H1 (cell line): ENCODE measurements around the gene FXN. TPM values are rescaled to one million over a fixed set of nuclear protein-coding genes. Genes with fewer than 3 reads are reported as not detected.

Source experiments
- CTCF ChIA-PET: fragments of 300-600 bp; sonication (Branson Sonifier 250); formaldehyde crosslinking; loops from one replicate; lab custom pipeline; 2021; ENCODE audit not compliant: partially characterized antibody; lab: Charles Lee
- POLR2A ChIA-PET: fragments of 300-600 bp; sonication (Branson Sonifier 250); formaldehyde crosslinking; loops from one replicate; lab custom pipeline; 2021; ENCODE audit warnings: inconsistent platforms; ENCODE audit not compliant: partially characterized antibody; lab: Charles Lee
- DNase-seq, 2 experiments: peaks; one replicate each; pipeline versions ENCODE4 v3.0.0 to v3.0.0-alpha.2; 2010 to 2022; ENCODE audit warnings: low spot score in 2 of 2, low read depth in 1 of 2, mixed read lengths in 1 of 2
- FAIRE-seq: peaks from 2 replicates; lab custom pipeline; 2011; peaks lifted over from hg19 to GRCh38; lab: Jason Lieb, UNC
- H2AFZ ChIP-seq: 2 replicates; pipeline ENCODE4 v1.8.1; 2012; ENCODE audit warnings: low read length, inconsistent platforms
- H2AK5ac ChIP-seq: 2 replicates; pipeline ENCODE4 v1.6.1; 2013; ENCODE audit warnings: low read depth, low read length
- H2BK120ac ChIP-seq: replicated peaks from 2 replicates; pipeline ENCODE3; 2013; ENCODE audit warnings: low read depth, low read length, inconsistent platforms
- H2BK12ac ChIP-seq: 2 replicates; pipeline ENCODE4 v1.6.1; 2013; ENCODE audit warnings: low read depth, low read length
- H2BK15ac ChIP-seq: 2 replicates; pipeline ENCODE4 v1.6.1; 2013; ENCODE audit warnings: low read length
- H2BK20ac ChIP-seq: 2 replicates; pipeline ENCODE4 v1.6.1; 2013; ENCODE audit warnings: low read length
- H2BK5ac ChIP-seq: 2 replicates; pipeline ENCODE4 v1.6.1; 2013; ENCODE audit warnings: low read depth, low read length
- H3K14ac ChIP-seq: 2 replicates; pipeline ENCODE4 v1.6.1; 2013; ENCODE audit warnings: inconsistent platforms; ENCODE audit not compliant: insufficient read length
- H3K18ac ChIP-seq: 2 replicates; pipeline ENCODE4 v1.6.1; 2013; ENCODE audit warnings: low read length; ENCODE audit errors: extremely low read depth
- H3K23ac ChIP-seq: 2 replicates; pipeline ENCODE4 v1.6.1; 2013; ENCODE audit warnings: inconsistent platforms; ENCODE audit not compliant: insufficient read length
- H3K23me2 ChIP-seq: 2 replicates; pipeline ENCODE4 v1.6.1; 2013; ENCODE audit warnings: low read depth, low read length
- H3K27ac ChIP-seq: 2 replicates; pipeline ENCODE4 v1.6.1; 2011; ENCODE audit warnings: low read depth, low read length, inconsistent platforms
- H3K27me3 ChIP-seq, 4 experiments: replicated peaks in 1 of 4; 1 replicate in 1 of 4; 2 replicates in 3 of 4; pipeline versions ENCODE4 v1.6.1 to v1.8.1; 2011 to 2013; ENCODE audit warnings: low read length in 3 of 4, mild to moderate bottlenecking in 3 of 4, inconsistent platforms in 2 of 4, mixed read lengths in 2 of 4, moderate library complexity in 1 of 4; ENCODE audit not compliant: control insufficient read depth in 3 of 4, insufficient read depth in 3 of 4; ENCODE audit errors: extremely low read depth in 1 of 4
- H3K36me3 ChIP-seq, 4 experiments: 2 replicates each; pipeline versions ENCODE4 v1.6.1 to v1.8.1; 2011 to 2013; ENCODE audit warnings: mild to moderate bottlenecking in 4 of 4, low read length in 3 of 4, moderate library complexity in 2 of 4, control low read depth in 1 of 4, inconsistent platforms in 1 of 4; ENCODE audit not compliant: insufficient read depth in 4 of 4, control insufficient read depth in 2 of 4
- H3K4ac ChIP-seq: replicated peaks from 2 replicates; pipeline ENCODE3; 2013; ENCODE audit warnings: low read length, low read depth, mixed read lengths, inconsistent platforms; ENCODE audit not compliant: insufficient read length
- H3K4me1 ChIP-seq, 4 experiments: replicated peaks in 1 of 4; 1 replicate in 1 of 4; 2 replicates in 3 of 4; pipeline versions ENCODE4 v1.6.1 to v1.8.1; 2011 to 2013; ENCODE audit warnings: low read length in 3 of 4, inconsistent platforms in 2 of 4, mixed read lengths in 1 of 4; ENCODE audit not compliant: insufficient read depth in 4 of 4, control insufficient read depth in 3 of 4
- H3K4me2 ChIP-seq, 2 experiments: 2 replicates each; pipeline versions ENCODE4 v1.6.1 to v1.8.1; 2011 to 2013; ENCODE audit warnings: low read depth in 2 of 2, low read length in 2 of 2, control low read depth in 1 of 2, inconsistent platforms in 1 of 2, mild to moderate bottlenecking in 1 of 2; ENCODE audit not compliant: insufficient read depth in 1 of 2
- H3K4me3 ChIP-seq, 4 experiments: fragments of 200-600, 300-600 bp in 1 of 4; sonication (generic), shearing (Covaris generic), sonication (Bioruptor Twin) in 1 of 4; 2 replicates each; pipeline versions ENCODE4 v1.5.1 to v1.8.1; 2011 to 2016; ENCODE audit warnings: low read length in 4 of 4, low read depth in 3 of 4, control low read depth in 2 of 4, inconsistent platforms in 2 of 4, mild to moderate bottlenecking in 2 of 4, mixed read lengths in 1 of 4, moderate library complexity in 1 of 4; ENCODE audit not compliant: insufficient read depth in 2 of 4; ENCODE audit errors: extremely low read depth in 1 of 4
- H3K56ac ChIP-seq: replicated peaks from 2 replicates; pipeline ENCODE3; 2013; ENCODE audit warnings: low read depth, mild to moderate bottlenecking, mixed read lengths, low read length, inconsistent platforms; ENCODE audit not compliant: insufficient read length
- H3K79me1 ChIP-seq: 2 replicates; pipeline ENCODE4 v1.6.1; 2013; ENCODE audit warnings: low read depth, low read length, control low read depth
- H3K79me2 ChIP-seq, 2 experiments: 2 replicates each; pipeline versions ENCODE4 v1.6.1 to v1.8.1; 2012 to 2013; ENCODE audit warnings: low read length in 2 of 2, mild to moderate bottlenecking in 2 of 2, inconsistent platforms in 1 of 2; ENCODE audit not compliant: insufficient read depth in 2 of 2, control insufficient read depth in 1 of 2
- H3K9ac ChIP-seq, 4 experiments: replicated peaks in 1 of 4; 1 replicate in 1 of 4; 2 replicates in 3 of 4; pipeline versions ENCODE4 v1.6.1 to v1.8.1; 2011 to 2013; ENCODE audit warnings: low read depth in 3 of 4, low read length in 3 of 4, control low read depth in 2 of 4, mild to moderate bottlenecking in 2 of 4, moderate library complexity in 2 of 4, inconsistent platforms in 1 of 4; ENCODE audit errors: extremely low read depth in 1 of 4
- H3K9me3 ChIP-seq, 2 experiments: 2 replicates each; pipeline versions ENCODE4 v1.6.1 to v1.8.1; 2012 to 2013; ENCODE audit warnings: mild to moderate bottlenecking in 2 of 2, moderate library complexity in 2 of 2, control low read depth in 1 of 2, inconsistent platforms in 1 of 2, low read depth in 1 of 2, low read length in 1 of 2, mixed read lengths in 1 of 2; ENCODE audit not compliant: insufficient read depth in 2 of 2
- H4K20me1 ChIP-seq, 2 experiments: replicated peaks in 1 of 2; 2 replicates each; pipeline versions ENCODE3 to v1.8.1; 2011 to 2013; ENCODE audit warnings: inconsistent platforms in 2 of 2, low read length in 2 of 2, mild to moderate bottlenecking in 1 of 2; ENCODE audit not compliant: insufficient read depth in 2 of 2, control insufficient read depth in 1 of 2
- H4K5ac ChIP-seq: 2 replicates; pipeline ENCODE4 v1.6.1; 2013; ENCODE audit warnings: low read length, low read depth, mixed read lengths, inconsistent platforms; ENCODE audit not compliant: insufficient read length
- H4K8ac ChIP-seq: 2 replicates; pipeline ENCODE4 v1.8.0; 2013; ENCODE audit warnings: mild to moderate bottlenecking, moderate library complexity, low read length, inconsistent platforms; ENCODE audit not compliant: insufficient read depth; ENCODE audit errors: extremely low read depth
- H4K91ac ChIP-seq: replicated peaks from 2 replicates; pipeline ENCODE3; 2013; ENCODE audit warnings: low read length, mixed read lengths, inconsistent platforms; ENCODE audit not compliant: insufficient read length
- ASH2L ChIP-seq: fragments of 200-600, 300-600 bp; sonication (generic); IDR thresholded peaks from one replicate; pipeline ENCODE4 v1.7.1; 2017; ENCODE audit warnings: low read length
- BCL11A ChIP-seq, 2 experiments: IDR thresholded peaks; one replicate each; pipeline ENCODE4 v1.6.1; 2011; ENCODE audit warnings: low read depth in 2 of 2, low read length in 2 of 2, mild to moderate bottlenecking in 2 of 2
- BRCA1 ChIP-seq: IDR thresholded peaks from 2 replicates; pipeline ENCODE4 v1.6.1; 2012; ENCODE audit warnings: low read depth, low read length, improper control_type of control experiment
- CREB1 ChIP-seq: IDR thresholded peaks from 2 replicates; pipeline ENCODE4 v1.6.1; 2012; ENCODE audit warnings: inconsistent platforms
- CTCF ChIP-seq, 3 experiments: IDR thresholded peaks; 1 replicate in 2 of 3; 2 replicates in 1 of 3; pipeline versions ENCODE4 v1.5.1 to v1.6.1; 2011; ENCODE audit warnings: low read length in 3 of 3, mild to moderate bottlenecking in 3 of 3, inconsistent platforms in 2 of 3, low read depth in 1 of 3, moderate library complexity in 1 of 3; ENCODE audit not compliant: insufficient read depth in 1 of 3; ENCODE audit errors: control extremely low read depth in 1 of 3
- EZH2 ChIP-seq: fragments of 200-600 bp; sonication (generic); IDR thresholded peaks from 2 replicates; pipeline ENCODE4 v1.7.1; 2012; ENCODE audit warnings: low read depth, mild to moderate bottlenecking, moderate library complexity, low read length, inconsistent platforms; ENCODE audit not compliant: severe bottlenecking
- GTF2F1 ChIP-seq: IDR thresholded peaks from 2 replicates; pipeline ENCODE4 v1.6.1; 2012; ENCODE audit warnings: low read depth, low read length, improper control_type of control experiment, borderline replicate concordance
- POU5F1 ChIP-seq: IDR thresholded peaks from 2 replicates; pipeline ENCODE4 v1.6.1; 2011; ENCODE audit warnings: low read depth, mild to moderate bottlenecking, low read length, moderate library complexity
- TAF1 ChIP-seq: IDR thresholded peaks from 2 replicates; pipeline ENCODE4 v1.6.1; 2011; ENCODE audit warnings: mild to moderate bottlenecking, low read depth, low read length
- TAF7 ChIP-seq: optimal IDR thresholded peaks from 2 replicates; pipeline ENCODE3; 2011; ENCODE audit warnings: low read depth, mild to moderate bottlenecking, inconsistent platforms, low read length, moderate library complexity, borderline replicate concordance
- ZNF274 ChIP-seq: IDR thresholded peaks from 2 replicates; pipeline ENCODE4 v1.7.0; 2012; ENCODE audit warnings: low read length, borderline replicate concordance; ENCODE audit errors: extremely low read depth
- WGBS, 2 experiments: shearing (Covaris generic) in 1 of 2; methylation state at CpG; one replicate each; pipeline versions ENCODE4 v1.1.6 to v1.1.7; 2013 to 2015; ENCODE audit warnings: low lambda C conversion rate in 2 of 2, mixed read lengths in 2 of 2, inconsistent platforms in 1 of 2, low coverage in 1 of 2, missing lambda C conversion rate in 1 of 2; ENCODE audit not compliant: insufficient replicate concordance in 2 of 2, insufficient coverage in 1 of 2, insufficient read length in 1 of 2; ENCODE audit errors: extremely low coverage in 1 of 2, missing lambda C conversion rate in 1 of 2; 5-methylcytosine and 5-hydroxymethylcytosine counted together
- polyA plus RNA-seq, 7 experiments: library from polyadenylated mRNA; depleted of rRNA in 3 of 7; stranded (reverse) in 5 of 7; unstranded in 2 of 7; fragments of >200 nt in 5 of 7; fragments of 200-250 nt in 2 of 7; gene quantifications; 1 replicate in 5 of 7; 2 replicates in 1 of 7; 4 replicates in 1 of 7; pipeline versions ENCODE4 v1.2.1 to v1.2.3, GENCODE V29; 2011 to 2013; ENCODE audit warnings: missing spikeins in 2 of 7, mixed read lengths in 2 of 7
- total RNA-seq: library from RNA; stranded (reverse); fragmentation: NEBNext Ultra II Directional; extraction: Animal tissue kit (Norgen Biotek cat#: 25700); gene quantifications from 2 replicates; pipeline ENCODE4 v1.2.1, GENCODE V29; 2021

FXN gene
- total and polyA plus RNA-seq, 2 of the 8 experiments (the other 6 are each of a cell fraction or from before 2014, with no cell fraction given) = 34.2 to 37.5 TPM

GRCh38 chr9:69056191-69056815, 20.8 kb downstream of the FXN start:
- WGBS, 2 experiments = 99% methylated on average over 4 of the region's 4 CpGs; no CpG with 5 or more reads in 1 of the 2 experiments
- H2AFZ ChIP-seq = no peak overlapping the region
- H3K27me3 ChIP-seq = no peaks in the 10 kb centered on the region
- no peak overlapping the region for H3K14ac ChIP-seq
- H4K8ac ChIP-seq = no peak overlapping the region
- H3K4me1 ChIP-seq = peaks cover 0 to 7% (median 2%) of the 10 kb centered on the region in 4 experiments; a peak in 4 of 7 replicates
- H3K56ac ChIP-seq = no peak overlapping the region
- H4K20me1 ChIP-seq = peaks cover 0 to 4% of the 10 kb centered on the region in 2 experiments
- H3K79me2 ChIP-seq = 0 out of 4 replicates have a peak, but pooled peaks cover 0 to 3% of the 10 kb centered on the region in 2 experiments
- H3K4me2 ChIP-seq = no peak overlapping the region
- POLR2A ChIA-PET = interaction anchor here (6.5 kb wide), 1 partner anchor 65 kb away, joined by 32 read pairs; no protein-coding TSS in a partner anchor
- no peaks in the 10 kb centered on the region for H3K9me3 ChIP-seq
- H3K4ac ChIP-seq = no peak overlapping the region
- no peak overlapping the region for H3K9ac ChIP-seq
- no peak overlapping the region for H3K27ac ChIP-seq
- DNase-seq (no peak), FAIRE-seq (no peak)
- H3K18ac ChIP-seq = no peak overlapping the region
- H3K79me1 ChIP-seq = 0 out of 2 replicates have a peak, but pooled peaks cover 5% of the 10 kb centered on the region
- H3K23me2 ChIP-seq = no peaks in the 10 kb centered on the region
- H2BK15ac ChIP-seq = no peak overlapping the region
- no peak overlapping the region for H2BK120ac ChIP-seq
- no peak overlapping the region for H2BK20ac ChIP-seq
- no peak overlapping the region for H4K91ac ChIP-seq
- H4K5ac ChIP-seq = no peak overlapping the region
- H2AK5ac ChIP-seq = no peak overlapping the region
- H2BK12ac ChIP-seq = no peak overlapping the region
- CTCF ChIA-PET = interaction anchor here (0.6 to 10.8 kb wide), 17 partner anchors 11 to 170 kb away, joined by 3 to 100 read pairs (median 3); no protein-coding TSS in a partner anchor
- no peak overlapping the region for H3K23ac ChIP-seq
- H2BK5ac ChIP-seq = no peak overlapping the region
- H3K36me3 ChIP-seq = peaks cover 0 to 15% (median 8%) of the 10 kb centered on the region in 4 experiments; a peak in 6 of 8 replicates
- no peak overlapping the region for H3K4me3 ChIP-seq
- TF ChIP-seq POU5F1 (no peak), GTF2F1 (no peak), TAF7 (no peak), BRCA1 (no peak), CREB1 (no peak), BCL11A (IDR thresholded peaks at IDR 0.05; ENCODE audit: low read depth in 2 of 2, low read length in 2 of 2) (no peak), CTCF (IDR thresholded peaks at IDR 0.05; ENCODE audit: control extremely low read depth in 1 of 3, insufficient read depth in 1 of 3, low read depth in 1 of 3, low read length in 3 of 3) (no peak), ZNF274 (no peak), ASH2L (no peak), TAF1 (no peak), EZH2 (no peak)
